ENCODE results near the gene UTP11. TPM values are rescaled to one million over a fixed set of nuclear protein-coding genes. Genes with fewer than 3 reads are reported as not detected.

Gene UTP11
- polyA plus RNA-seq, 3 donors from 2014 or later, result 22.6 to 32.7 (median 30.4) TPM

DNA sequence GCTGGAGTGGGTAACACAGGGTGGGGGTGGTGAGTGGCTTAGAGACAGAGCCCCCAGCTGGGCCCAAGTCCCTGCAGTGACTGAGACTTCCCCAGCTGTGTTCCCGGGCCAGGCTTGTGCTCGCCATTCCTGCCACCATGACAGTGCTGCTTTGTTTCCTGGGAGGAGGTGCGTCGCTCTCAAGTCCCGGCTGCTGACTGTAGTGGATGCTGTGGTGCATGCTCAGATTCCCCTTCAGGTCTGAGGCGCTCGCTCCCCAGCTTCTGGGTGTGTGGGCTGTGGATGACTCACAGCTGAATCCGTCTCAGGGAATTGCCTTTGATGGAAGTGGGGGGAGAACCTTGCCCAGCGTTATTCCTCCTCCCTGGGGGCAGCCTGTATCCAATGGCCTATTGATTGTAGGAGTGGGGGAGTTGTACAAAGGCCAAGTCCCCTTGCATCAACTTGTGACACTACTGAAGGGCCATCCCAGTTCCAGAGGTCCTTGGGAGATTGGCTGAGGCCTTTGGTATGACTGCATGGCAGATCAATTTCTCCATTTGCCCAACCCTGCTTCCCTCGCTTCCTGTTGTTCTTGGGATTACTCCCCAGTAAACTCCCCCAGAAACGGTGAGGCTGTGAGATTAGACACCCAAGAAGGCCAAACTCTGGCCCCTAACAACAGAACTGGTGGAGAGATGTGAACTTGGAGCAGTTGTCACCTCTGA is 51.8 kb downstream of the UTP11 start:
- DNase-seq, result no peak
- H3K27me3 Mint-ChIP-seq (ENCODE audit: low read depth in 3 of 3), result peaks cover 3 to 7% (median 3%) of the 10 kb centered on the region in 3 donors
- H3K4me3 Mint-ChIP-seq, result no peak overlapping the region
- no peaks in the 10 kb centered on the region for H3K4me1 Mint-ChIP-seq
- peaks cover 0 to 1% (median 0%) of the 10 kb centered on the region in 6 donors for H3K9me3 Mint-ChIP-seq
- H3K36me3 Mint-ChIP-seq, result no peaks in the 10 kb centered on the region
- H3K27ac Mint-ChIP-seq, result peak overlapping the region in 1 of 6 donors; percentile 61

DNA sequence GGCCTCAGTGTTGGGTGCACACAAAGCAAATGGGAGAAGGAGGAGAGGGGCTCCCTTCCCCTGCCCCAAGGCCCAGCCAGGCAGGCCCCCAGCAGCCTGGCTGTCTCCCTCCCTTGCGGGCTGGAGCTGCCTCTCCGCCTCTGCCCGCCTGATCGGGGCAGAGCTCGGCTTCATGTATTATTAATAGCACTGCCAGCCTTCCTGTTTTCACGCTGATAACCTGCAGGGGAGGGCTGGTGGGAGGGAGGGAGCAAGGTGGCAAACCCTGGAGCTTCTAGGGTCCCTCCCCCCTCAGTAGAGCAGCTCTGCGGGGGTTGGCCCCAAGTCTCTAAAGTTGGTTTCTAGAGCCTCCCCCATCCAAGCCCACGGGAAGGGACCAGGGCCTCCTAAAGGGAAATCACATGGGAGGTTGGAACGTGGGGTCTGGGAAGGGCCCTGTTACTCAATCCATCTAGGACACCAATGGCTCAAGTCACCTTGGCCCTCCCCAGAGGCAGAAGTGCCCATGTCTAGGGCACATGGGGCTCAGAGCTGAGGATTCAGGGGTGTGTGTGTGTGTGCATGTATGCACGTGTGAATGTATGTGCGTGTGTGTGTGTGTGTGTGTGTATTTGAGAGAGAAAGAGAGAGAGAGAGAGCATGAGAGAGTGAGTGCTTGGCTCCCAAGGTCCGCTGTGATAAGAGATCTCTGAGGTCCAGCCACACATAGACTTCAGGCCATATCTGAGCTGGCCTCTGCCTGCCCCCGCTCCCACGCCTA is 55.9 kb downstream of the UTP11 start:
- no peak overlapping the region for H3K4me3 Mint-ChIP-seq
- H3K4me1 Mint-ChIP-seq, result no peaks in the 10 kb centered on the region
- H3K36me3 Mint-ChIP-seq, result no peaks in the 10 kb centered on the region
- H3K9me3 Mint-ChIP-seq, result peaks cover 0 to 1% (median 0%) of the 10 kb centered on the region in 6 donors
- peaks cover 2 to 14% (median 12%) of the 10 kb centered on the region in 3 donors for H3K27me3 Mint-ChIP-seq (ENCODE audit: low read depth in 3 of 3)
- no peak for DNase-seq
- H3K27ac Mint-ChIP-seq, result no peak overlapping the region

DNA sequence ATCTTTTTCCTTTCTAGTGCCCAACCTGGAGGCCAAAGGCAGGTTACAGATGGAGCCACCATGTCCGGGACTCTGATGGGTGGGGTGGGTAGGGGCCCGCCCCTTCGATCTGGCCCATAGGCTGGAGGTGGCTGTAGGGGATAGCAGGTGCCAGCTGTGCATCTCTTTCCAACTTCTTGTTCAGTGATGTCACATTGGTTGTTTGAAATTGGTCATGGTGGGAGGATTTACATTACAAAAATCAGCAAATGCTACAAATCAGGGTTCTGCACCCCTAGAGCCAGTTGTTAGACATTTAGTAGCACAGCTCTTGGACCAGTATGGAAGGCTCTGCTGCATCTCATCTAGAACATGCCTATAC is 56.4 kb downstream of the UTP11 start:
- Mint-ChIP-seq H3K27ac (no peak overlapping the region), H3K4me1 (no peaks in the 10 kb centered on the region), H3K9me3 (peaks cover 0 to 1% (median 0%) of the 10 kb centered on the region in 6 donors), H3K4me3 (no peak overlapping the region), H3K36me3 (no peaks in the 10 kb centered on the region), H3K27me3 (ENCODE audit: low read depth in 3 of 3) (peaks cover 4 to 15% (median 14%) of the 10 kb centered on the region in 3 donors)
- no peak for DNase-seq

DNA sequence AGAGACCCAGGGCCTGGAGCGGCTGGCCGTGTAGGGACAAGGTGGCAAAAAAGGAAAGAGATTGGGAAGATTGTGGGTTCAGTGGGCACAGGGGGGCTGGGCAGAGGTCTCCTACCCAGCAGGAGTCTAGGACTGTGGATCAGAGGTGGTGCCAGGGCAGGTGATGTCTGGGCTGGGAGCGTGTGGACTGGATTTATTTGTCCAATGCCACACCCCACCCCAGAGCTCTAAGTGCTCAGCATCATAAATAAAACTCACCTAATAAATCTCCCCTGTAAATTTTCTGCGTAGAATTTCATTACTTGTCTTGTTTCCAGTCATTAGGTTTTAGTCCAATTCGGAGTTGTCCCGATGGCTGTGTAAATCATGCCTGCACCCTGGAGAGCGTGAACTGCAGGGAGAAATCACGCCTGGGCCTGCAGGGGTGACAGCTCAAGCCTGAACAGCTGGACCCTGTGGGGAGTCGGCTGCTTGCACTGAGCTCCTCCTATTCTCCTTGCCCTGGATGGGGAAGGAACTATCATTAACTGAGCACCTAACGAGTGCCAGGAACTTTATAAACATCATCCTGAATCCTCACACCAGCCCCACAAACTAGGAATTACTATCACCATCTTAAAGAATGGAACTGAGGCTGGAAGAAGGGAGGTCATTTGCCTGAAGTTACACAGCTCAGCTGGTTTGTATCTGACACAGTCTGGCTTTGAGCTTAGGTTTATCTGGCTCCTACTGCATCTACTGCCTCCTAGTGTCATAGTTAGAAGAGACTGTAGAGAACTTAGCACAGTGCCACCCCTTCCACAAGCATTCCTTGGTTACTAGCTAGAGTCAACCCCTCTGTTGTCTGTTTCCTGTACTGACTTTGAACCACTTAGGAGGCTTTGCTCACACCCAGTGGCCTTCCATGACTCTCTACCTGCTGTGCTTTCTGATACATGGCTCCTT is 59.0 kb downstream of the UTP11 start:
- Mint-ChIP-seq H3K9me3 (peaks cover 0 to 1% (median 0%) of the 10 kb centered on the region in 6 donors), H3K36me3 (no peaks in the 10 kb centered on the region), H3K27me3 (ENCODE audit: low read depth in 3 of 3) (peaks cover 4 to 19% (median 16%) of the 10 kb centered on the region in 3 donors), H3K27ac (no peak overlapping the region), H3K4me3 (no peak overlapping the region), H3K4me1 (no peaks in the 10 kb centered on the region)
- peak in 1 of 3 donors; percentile 17 for DNase-seq

DNA sequence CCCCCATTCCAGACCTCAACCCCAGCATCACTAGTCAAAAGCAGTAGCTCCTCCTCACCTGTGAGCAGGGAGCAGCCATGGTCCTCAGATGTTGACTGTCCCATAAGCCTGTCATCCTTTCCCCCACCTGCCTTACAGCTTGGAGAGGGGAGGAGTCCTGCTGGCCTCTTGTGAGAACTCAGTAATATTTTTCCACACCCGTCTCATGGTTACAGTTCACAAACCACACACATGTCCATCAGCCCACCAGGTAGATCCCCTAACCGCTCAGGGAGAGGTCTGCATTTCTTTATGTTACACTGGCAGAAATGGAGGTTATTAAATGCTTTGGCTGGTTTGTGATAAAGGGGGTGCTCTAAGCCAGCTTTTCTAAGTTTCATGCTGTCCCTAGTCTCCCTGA is 60.3 kb downstream of the UTP11 start:
- no peaks in the 10 kb centered on the region for H3K4me1 Mint-ChIP-seq
- no peaks in the 10 kb centered on the region for H3K36me3 Mint-ChIP-seq
- H3K27me3 Mint-ChIP-seq (ENCODE audit: low read depth in 3 of 3), result peaks cover 4 to 16% (median 14%) of the 10 kb centered on the region in 3 donors
- H3K9me3 Mint-ChIP-seq, result peaks cover 0 to 1% (median 0%) of the 10 kb centered on the region in 6 donors
- no peak overlapping the region for H3K4me3 Mint-ChIP-seq
- no peak for DNase-seq
- no peak overlapping the region for H3K27ac Mint-ChIP-seq

DNA sequence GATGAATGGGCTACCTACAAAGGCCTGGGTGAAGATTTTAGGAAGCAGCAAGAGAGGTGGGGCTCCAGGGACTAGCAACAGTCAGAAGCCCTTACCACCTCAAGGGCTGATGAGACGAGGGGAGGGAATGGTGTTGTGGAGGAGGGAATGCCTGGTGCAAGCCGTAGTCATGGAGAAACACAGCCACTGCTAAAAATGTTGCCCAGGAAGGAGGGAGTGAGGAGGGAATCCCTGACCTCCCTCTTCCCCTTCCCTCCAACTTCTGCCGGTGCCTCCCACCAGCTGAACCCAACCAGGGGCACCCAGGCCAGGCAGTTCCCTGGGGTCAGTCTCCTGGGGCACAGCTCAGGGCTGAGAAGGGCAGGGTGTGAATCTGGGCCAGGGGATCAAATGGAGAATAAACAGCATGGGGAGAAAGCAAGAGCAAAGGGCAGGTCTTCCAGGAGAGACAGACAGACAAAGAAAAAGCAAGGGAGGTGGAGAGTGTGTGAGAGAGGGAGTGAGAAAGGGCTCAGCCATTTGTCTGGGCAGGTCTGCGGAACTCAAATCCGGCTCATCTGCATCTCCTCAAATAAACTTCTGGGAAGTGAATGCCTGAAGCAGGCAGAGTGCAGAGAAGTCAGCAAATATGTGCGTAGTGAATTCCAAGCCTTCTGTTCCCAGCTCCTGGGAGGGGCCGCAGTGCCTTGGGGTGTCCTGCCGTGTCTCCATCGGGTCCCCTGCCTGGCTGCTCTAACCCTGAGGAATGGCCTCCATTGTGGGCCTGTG is 61.2 kb downstream of the UTP11 start:
- DNase-seq, result no peak
- H3K4me3 Mint-ChIP-seq, result no peak overlapping the region
- no peaks in the 10 kb centered on the region for H3K36me3 Mint-ChIP-seq
- H3K27me3 Mint-ChIP-seq (ENCODE audit: low read depth in 3 of 3), result peaks cover 4 to 16% (median 13%) of the 10 kb centered on the region in 3 donors
- H3K27ac Mint-ChIP-seq, result no peak overlapping the region
- no peaks in the 10 kb centered on the region for H3K9me3 Mint-ChIP-seq
- no peaks in the 10 kb centered on the region for H3K4me1 Mint-ChIP-seq

DNA sequence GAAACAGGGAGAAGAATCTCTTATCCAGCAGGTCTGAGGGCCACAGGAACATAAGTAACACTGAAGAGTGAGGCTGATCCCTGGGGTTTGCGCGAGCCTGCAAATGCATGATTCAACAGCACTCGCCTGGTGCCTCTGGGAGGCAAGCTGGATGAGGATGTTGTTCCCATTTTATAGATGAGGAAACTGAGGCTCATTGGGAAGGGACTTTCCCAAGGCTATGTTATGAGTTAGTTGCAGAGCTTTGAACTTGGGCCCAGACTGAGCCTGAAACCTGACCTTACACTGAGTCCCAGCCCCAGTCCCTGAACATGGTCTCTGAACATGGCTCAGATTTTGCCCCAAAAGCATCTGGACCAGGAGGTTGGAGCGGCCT is 61.8 kb downstream of the UTP11 start:
- Mint-ChIP-seq H3K4me1 (no peaks in the 10 kb centered on the region), H3K9me3 (no peaks in the 10 kb centered on the region), H3K27me3 (ENCODE audit: low read depth in 3 of 3) (peaks cover 5 to 16% (median 14%) of the 10 kb centered on the region in 3 donors), H3K27ac (no peak overlapping the region), H3K36me3 (no peaks in the 10 kb centered on the region), H3K4me3 (no peak overlapping the region)
- no peak for DNase-seq

Other genes with a start within 250 kb of the UTP11 start
- not detected for gene EPHA10, start 247.6 kb upstream of the UTP11 start, polyA plus RNA-seq
- gene MANEAL, start 218.9 kb upstream of the UTP11 start, polyA plus RNA-seq, result 1 to 10 TPM; 1.5 to 2.2 (median 1.7) TPM
- 10 to 100 TPM; 33.9 to 58.9 (median 39.3) TPM for gene C1orf122, start 204.9 kb upstream of the UTP11 start, polyA plus RNA-seq
- gene YRDC, start 204.5 kb upstream of the UTP11 start, polyA plus RNA-seq, result 10 to 100 TPM; 17.7 to 44.1 (median 41.3) TPM
- 10 to 100 TPM in 2 of 3 donors, 1 to 10 TPM in 1; 7.7 to 19.0 (median 14.5) TPM for gene MTF1, start 153.1 kb upstream of the UTP11 start, polyA plus RNA-seq
- 10 to 100 TPM; 11.1 to 28.0 (median 13.6) TPM for gene INPP5B, start 65.7 kb upstream of the UTP11 start, polyA plus RNA-seq
- 10 to 100 TPM; 62.3 to 81.7 (median 70.9) TPM for gene SF3A3, start 22.7 kb upstream of the UTP11 start, polyA plus RNA-seq
- 100 to 1,000 TPM in 1 of 3 donors, 10 to 100 TPM in 2; 36.8 to 121 (median 74.1) TPM for gene FHL3, start 7.2 kb upstream of the UTP11 start, polyA plus RNA-seq
- gene POU3F1, start 34.1 kb downstream of the UTP11 start, polyA plus RNA-seq, result under 1 TPM in 2 of 3 donors, not detected in 1; 0.14 to 0.43 TPM

Data from immature natural killer cell (primary cell).